ENCODE measurements around the gene ZSWIM6.

ZSWIM6 gene

GRCh38 chr5:61567337-61567736, 235.3 kb downstream of the ZSWIM6 start:
- no peak for DNase-seq

- DNase-seq: no peak
These were observed 237.3 kb downstream of the ZSWIM6 start for GRCh38 chr5:61569353-61569752.

GRCh38 chr5:61570767-61571166, 238.7 kb downstream of the ZSWIM6 start:
- DNase-seq: no peak

- no peak for DNase-seq
These were observed 240.9 kb downstream of the ZSWIM6 start for GRCh38 chr5:61572959-61573358.

- DNase-seq: no peak
These were observed 243.0 kb downstream of the ZSWIM6 start for GRCh38 chr5:61575103-61575502.

GRCh38 chr5:61575581-61575980, 243.5 kb downstream of the ZSWIM6 start:
- no peak for DNase-seq

GRCh38 chr5:61576556-61576955, 244.5 kb downstream of the ZSWIM6 start:
- no peak for DNase-seq

- DNase-seq: no peak
These were observed 246.9 kb downstream of the ZSWIM6 start for GRCh38 chr5:61578858-61579503.

GRCh38 chr5:61582205-61582820, 250.3 kb downstream of the ZSWIM6 start:
- no peak for DNase-seq

GRCh38 chr5:61582887-61583286, 250.8 kb downstream of the ZSWIM6 start:
- DNase-seq: no peak

- no peak for DNase-seq
These were observed 254.3 kb downstream of the ZSWIM6 start for GRCh38 chr5:61586096-61587084.

- no peak for DNase-seq
These were observed 255.1 kb downstream of the ZSWIM6 start for GRCh38 chr5:61587125-61587524.

GRCh38 chr5:61588216-61588615, 256.2 kb downstream of the ZSWIM6 start:
- no peak for DNase-seq

- no peak for DNase-seq
These were observed 257.9 kb downstream of the ZSWIM6 start for GRCh38 chr5:61589946-61590345.

- DNase-seq: no peak
These were observed 258.4 kb downstream of the ZSWIM6 start for GRCh38 chr5:61590473-61590872.

- DNase-seq: no peak
These were observed 259.8 kb downstream of the ZSWIM6 start for GRCh38 chr5:61591859-61592258.

GRCh38 chr5:61595426-61595825, 263.4 kb downstream of the ZSWIM6 start:
- DNase-seq: no peak

All from activated CD4-positive, alpha-beta T cell treated with anti-CD3 and anti-CD28 coated beads for 48 hours (primary cell).